Thoracic aorta (tissue), 2 donors: ENCODE results near the gene MYOM3. TPM values are rescaled to one million over a fixed set of nuclear protein-coding genes. Genes with fewer than 3 reads are reported as not detected.

ENCODE experiments used
- ATAC-seq: fragments of 150-250 bp; one replicate; pipeline ENCODE4 v1.8.0; 2017; ENCODE audit warnings: low read depth; ENCODE audit not compliant: insufficient number of reproducible peaks, low FRiP score
- DNase-seq: peaks from one replicate; pipeline ENCODE4 v3.0.0-alpha.2; 2020; ENCODE audit warnings: low spot score
- H3K27ac ChIP-seq, 2 donors: fragments of 200-600 bp; sonication (generic); 1 replicate in 1 of 2; 2 replicates in 1 of 2; pipeline ENCODE4 v1.5.1; 2016; ENCODE audit warnings: mild to moderate bottlenecking in 2 of 2, moderate library complexity in 2 of 2
- H3K27me3 ChIP-seq: fragments of 200-600 bp; sonication (generic); replicated peaks from 2 replicates; pipeline ENCODE4 v1.6.0; 2016; ENCODE audit warnings: mild to moderate bottlenecking; ENCODE audit not compliant: insufficient read depth
- H3K36me3 ChIP-seq: fragments of 200-600 bp; sonication (generic); one replicate; pipeline ENCODE4 v1.5.1; 2016
- H3K4me1 ChIP-seq, 2 donors: fragments of 200-600 bp; sonication (generic); 1 replicate in 1 of 2; 2 replicates in 1 of 2; pipeline versions ENCODE4 v1.5.1 to v1.6.0; 2016; ENCODE audit warnings: low read depth in 2 of 2, mild to moderate bottlenecking in 1 of 2; ENCODE audit not compliant: control insufficient read depth in 1 of 2
- H3K4me3 ChIP-seq: fragments of 200-600 bp; sonication (generic); 2 replicates; pipeline ENCODE4 v1.5.1; 2016; ENCODE audit warnings: mild to moderate bottlenecking
- H3K9me3 ChIP-seq: fragments of 200-600 bp; sonication (generic); 2 replicates; pipeline ENCODE4 v1.5.1; 2016
- CTCF ChIP-seq: fragments of 200-600 bp; sonication (generic); IDR thresholded peaks from one replicate; pipeline ENCODE4 v1.5.1; 2019; ENCODE audit warnings: antibody characterized with exemption
- total RNA-seq, 2 donors: library from RNA; depleted of rRNA; stranded (reverse); fragments of >200 nt; gene quantifications; one replicate each; pipeline versions ENCODE4 v1.1.0 to v1.2.3, GENCODE V29; 2016

Gene MYOM3
- total RNA-seq, 2 donors from 2014 or later, result 1.5 to 1.6 TPM

GRCh38 chr1:24094554-24094953 lies 17.4 kb downstream of the MYOM3 start:
- no peaks in the 10 kb centered on the region for H3K27me3 ChIP-seq
- no peak for DNase-seq
- H3K4me3 ChIP-seq, result no peak overlapping the region
- H3K9me3 ChIP-seq, result no peaks in the 10 kb centered on the region
- TF ChIP-seq CTCF, result no peak
- no peak for ATAC-seq
- no peaks in the 10 kb centered on the region for H3K4me1 ChIP-seq
- no peaks in the 10 kb centered on the region for H3K36me3 ChIP-seq
- no peak overlapping the region for H3K27ac ChIP-seq

- no peaks in the 10 kb centered on the region for H3K4me1 ChIP-seq
- no peaks in the 10 kb centered on the region for H3K9me3 ChIP-seq
- no peak for DNase-seq
- no peaks in the 10 kb centered on the region for H3K36me3 ChIP-seq
- ATAC-seq, result no peak
- no peak overlapping the region for H3K4me3 ChIP-seq
- no peak overlapping the region for H3K27ac ChIP-seq
- TF ChIP-seq CTCF, result no peak
- no peaks in the 10 kb centered on the region for H3K27me3 ChIP-seq
Observed at GRCh38 chr1:24093732-24094131, 18.2 kb downstream of the MYOM3 start.

GRCh38 chr1:24092979-24093378 lies 19.0 kb downstream of the MYOM3 start:
- Histone ChIP-seq H3K36me3 (no peaks in the 10 kb centered on the region), H3K4me3 (no peak overlapping the region), H3K27ac (no peak overlapping the region), H3K4me1 (no peaks in the 10 kb centered on the region), H3K9me3 (no peaks in the 10 kb centered on the region), H3K27me3 (no peaks in the 10 kb centered on the region)
- DNase-seq (no peak), ATAC-seq (no peak)
- no peak for TF ChIP-seq CTCF

- no peak for ATAC-seq
Observed at GRCh38 chr1:24091971-24092482, 19.9 kb downstream of the MYOM3 start.

GRCh38 chr1:24090736-24091135 lies 21.2 kb downstream of the MYOM3 start:
- TF ChIP-seq CTCF, result no peak
- no peak for DNase-seq
- Histone ChIP-seq H3K27ac (no peak overlapping the region), H3K9me3 (no peaks in the 10 kb centered on the region), H3K4me3 (no peak overlapping the region), H3K36me3 (no peaks in the 10 kb centered on the region), H3K4me1 (no peaks in the 10 kb centered on the region), H3K27me3 (no peaks in the 10 kb centered on the region)
- no peak for ATAC-seq

More at GRCh38 chr1:24091971-24092482, 19.9 kb downstream of the MYOM3 start:
- H3K27ac ChIP-seq, result no peak overlapping the region
- DNase-seq, result no peak
- no peaks in the 10 kb centered on the region for H3K36me3 ChIP-seq
- no peak overlapping the region for H3K4me3 ChIP-seq
- H3K27me3 ChIP-seq, result no peaks in the 10 kb centered on the region
- no peak for TF ChIP-seq CTCF
- no peaks in the 10 kb centered on the region for H3K4me1 ChIP-seq
- H3K9me3 ChIP-seq, result no peaks in the 10 kb centered on the region
